NCI-H1436 treated with DMSO at 0.1 percent for 48 hours (cell line): ENCODE results near the gene TMEM117.

ENCODE experiments used
- DNase-seq: peaks from one replicate; lab custom pipeline; 2025; lab: John Stamatoyannopoulos, UW

Gene TMEM117

DNA sequence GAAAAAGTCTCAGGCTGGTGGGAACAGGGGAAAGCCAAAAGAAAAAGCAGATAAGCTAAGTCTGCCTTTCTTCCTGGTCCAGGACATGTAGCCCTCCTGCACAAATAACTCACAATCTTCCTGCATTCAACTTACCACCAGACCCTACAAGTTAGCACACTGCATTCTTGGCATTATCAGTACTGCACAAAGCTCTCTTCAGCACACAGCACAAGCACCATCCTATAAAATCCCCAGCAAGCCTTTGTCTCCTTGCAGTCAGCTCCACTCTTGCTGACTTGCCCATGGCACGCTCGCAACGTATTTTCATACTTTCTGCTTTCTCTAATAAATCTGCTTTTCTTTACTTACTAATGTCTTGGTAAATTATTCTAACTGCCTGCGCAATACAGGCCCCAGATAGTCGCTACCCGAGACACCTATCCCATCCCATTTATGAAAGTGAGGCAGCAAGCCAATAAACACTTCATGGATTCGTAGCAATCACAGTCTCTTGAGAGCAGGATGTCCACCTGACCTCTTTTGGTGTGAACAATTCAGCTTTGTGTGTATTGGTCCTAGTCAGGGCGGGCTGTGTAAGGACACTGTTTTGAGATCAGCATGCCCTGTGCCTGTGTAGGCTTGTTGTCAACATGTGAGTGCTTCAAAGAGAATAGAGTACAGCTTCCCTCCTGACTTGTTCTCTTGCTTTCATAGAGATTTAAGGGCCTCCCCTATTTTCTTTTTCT is 49.0 kb downstream of the TMEM117 start:
- no peak for DNase-seq

DNA sequence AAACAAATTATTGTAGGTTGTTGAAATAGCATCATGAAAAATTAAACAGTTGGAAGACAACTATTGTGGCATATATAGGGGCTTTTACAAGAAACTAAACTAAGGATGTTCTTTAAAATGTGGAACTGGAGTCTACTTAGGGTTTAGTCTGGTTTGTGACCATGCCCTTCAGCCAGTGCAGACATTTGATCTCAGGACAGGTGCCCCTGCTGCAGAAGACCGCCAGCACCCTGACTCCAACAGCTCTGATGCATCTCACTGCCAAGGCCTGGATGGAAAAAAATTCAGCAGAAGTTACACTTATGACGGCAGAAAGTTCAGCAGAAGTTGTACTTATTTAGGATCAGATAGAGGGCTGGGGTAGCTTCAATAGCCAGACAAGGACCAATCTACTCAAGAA is 51.5 kb downstream of the TMEM117 start:
- no peak for DNase-seq

DNA sequence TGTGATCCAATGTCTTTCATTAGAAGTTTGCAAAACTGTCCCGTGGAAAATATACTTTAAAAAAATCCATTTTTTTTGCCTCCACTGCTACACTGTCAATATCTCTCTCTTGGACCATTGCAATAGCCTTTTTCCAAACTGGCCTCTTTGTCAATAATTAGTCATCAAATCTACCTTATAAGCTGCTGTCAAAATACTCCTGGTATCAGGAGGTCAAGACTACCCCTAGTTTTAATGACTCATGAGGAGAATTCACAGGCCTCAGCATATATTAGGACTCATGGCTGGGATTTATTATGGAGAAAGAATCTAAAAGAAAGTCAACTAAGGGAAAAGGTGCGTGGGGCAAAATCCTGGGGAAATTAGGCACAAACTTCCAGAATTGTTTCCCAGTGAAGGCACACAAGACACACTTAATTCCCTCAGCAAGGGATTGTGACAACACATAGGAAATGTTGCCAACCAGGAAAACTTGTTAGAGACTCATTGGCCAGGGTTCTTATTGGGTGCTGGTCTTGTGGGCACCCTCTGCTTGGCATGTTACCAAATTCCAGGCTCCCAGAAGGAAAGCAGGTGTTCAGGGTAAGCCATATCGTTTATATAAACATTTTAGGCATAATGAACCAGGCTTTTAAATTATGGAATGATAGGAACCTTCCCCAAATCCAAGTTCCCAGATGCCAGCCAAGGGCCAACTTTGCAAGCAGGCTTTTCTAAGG is 56.1 kb downstream of the TMEM117 start:
- DNase-seq = no peak

DNA sequence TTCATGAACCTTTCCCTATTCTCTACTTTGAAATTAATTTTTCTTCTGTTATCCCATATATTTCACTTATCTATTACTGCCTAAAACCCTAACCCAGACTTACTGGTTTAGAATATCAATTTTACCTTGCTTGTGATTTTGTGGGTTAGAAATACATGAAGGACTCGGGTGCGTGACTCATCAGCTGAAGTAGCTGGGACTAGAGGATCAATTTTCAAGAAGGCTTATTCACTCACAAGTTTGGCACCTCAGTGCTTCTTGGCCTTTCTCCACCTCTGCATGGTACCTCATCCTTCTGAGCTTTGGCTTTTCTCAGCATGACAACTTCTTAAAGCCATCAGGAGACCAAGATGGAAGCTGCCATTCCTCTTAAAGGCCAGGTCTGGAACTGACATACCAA is 57.8 kb downstream of the TMEM117 start:
- DNase-seq = no peak

DNA sequence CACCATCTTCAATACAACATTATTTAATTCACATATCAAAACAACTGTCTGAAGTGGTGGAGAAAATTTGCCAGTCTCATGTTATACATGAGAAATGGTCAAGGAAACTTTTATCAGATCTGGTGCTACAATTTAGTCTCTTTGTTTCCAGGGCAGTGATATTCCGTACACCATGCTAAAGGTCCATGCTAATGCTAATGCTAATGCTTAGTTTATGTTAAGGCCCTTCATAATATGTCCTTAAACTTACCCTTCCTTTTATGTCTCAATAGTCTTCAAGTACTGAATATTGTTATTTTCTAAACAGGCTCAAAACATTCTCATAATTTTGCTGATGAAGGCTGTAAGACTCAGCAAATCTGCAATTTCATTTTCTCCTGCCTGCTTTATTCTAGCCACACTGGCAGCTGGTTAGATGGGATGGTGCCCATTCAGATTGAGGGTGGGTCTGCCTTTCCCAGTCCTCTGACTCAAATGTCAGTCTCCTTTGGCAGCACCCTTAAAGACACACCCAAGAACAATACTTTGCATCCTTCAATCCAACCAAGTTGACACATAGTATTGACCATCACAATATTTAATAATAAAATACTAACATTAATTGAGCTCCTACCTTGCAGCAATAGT is 59.8 kb downstream of the TMEM117 start:
- DNase-seq = no peak

DNA sequence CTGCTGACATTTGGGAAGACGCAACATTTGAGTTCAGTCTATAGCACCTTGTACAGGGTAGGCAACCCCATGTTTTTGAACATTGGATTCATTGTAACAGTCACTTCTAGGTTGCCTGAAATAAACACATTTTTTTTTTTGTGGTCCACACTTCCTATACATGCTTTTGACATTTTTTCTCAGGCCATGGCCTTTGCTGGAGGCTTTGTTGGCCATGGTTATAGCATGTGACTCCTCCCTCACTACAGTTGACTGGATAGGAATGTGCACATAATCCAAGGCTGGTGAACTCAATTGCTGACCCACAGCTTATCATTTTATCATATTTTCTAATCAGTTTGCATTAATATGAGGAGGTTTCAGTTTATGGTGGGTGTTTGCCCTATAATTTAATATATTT is 60.6 kb downstream of the TMEM117 start:
- DNase-seq = no peak

DNA sequence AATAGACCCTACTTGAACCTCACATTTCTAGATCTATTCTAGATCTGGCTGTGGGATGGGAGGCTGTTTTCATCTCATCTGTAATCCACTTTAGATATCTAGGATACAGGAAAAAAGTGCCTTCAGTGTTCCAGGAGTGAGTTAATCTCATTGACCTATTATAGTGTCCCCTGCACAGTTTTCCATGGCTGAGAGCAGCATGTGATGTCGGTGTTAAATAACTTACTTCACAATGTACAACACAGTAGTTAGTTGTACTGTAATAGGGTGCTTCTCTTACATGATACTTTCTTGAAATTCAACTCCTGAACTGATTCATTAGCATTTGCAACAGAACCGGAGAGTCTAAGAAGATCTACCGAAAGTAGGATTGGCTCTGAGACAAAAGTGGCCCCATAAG is 62.6 kb downstream of the TMEM117 start:
- DNase-seq = no peak

DNA sequence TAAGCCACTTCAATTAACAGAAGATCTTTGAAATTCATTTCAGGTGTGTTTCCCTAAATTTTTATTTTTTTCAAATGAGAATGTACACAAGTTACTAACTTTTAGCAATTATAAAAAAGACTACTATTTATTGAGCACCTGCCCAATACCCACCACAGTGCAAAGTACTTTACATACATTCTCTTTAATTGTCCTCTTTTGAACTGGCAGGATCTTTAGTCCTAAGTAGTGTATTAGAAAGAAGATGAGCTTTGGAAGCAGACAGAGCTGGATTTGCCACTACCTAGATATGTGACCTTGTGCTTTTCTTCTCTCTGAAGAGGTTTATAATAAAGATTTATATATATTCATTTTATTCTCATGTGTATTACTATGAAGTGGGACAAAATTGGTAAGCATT is 63.7 kb downstream of the TMEM117 start:
- DNase-seq = no peak

DNA sequence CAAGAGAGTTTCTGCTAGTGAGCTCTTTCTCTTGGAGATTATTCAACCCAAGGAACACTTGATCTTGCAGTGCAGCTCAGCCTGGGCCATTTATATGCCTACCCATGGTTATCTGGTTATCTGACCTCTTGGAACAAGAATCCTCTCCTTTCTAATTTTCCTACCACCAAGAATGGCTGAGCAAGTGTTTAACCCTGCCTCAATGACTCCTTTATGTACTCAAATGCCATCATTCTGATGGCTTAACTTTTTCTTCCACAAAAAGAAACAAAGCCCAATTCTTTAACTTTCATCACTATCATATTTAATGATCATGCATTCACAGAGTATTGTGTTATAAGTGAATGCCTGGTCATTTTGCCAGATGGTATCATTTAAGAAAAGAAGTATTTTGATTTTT is 67.8 kb downstream of the TMEM117 start:
- no peak for DNase-seq

DNA sequence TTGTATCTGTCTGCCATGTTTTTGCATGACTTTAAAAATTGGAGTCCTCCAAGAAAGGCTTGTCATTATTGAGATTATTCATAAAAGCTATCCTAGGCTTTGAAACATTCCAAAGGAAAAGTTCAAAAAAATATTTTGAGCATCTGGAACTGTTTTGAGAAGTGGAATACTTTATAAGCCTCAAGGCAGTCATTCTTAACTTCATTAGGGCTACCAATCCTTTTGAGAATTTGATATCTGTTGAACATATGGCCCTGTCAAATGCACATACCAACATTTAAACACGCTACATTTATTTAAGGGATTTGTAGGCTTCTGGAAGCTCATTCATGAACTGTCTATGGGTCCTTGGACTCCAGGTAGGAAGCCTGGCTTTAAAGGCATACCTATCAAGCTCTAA is 77.0 kb downstream of the TMEM117 start:
- DNase-seq = no peak

DNA sequence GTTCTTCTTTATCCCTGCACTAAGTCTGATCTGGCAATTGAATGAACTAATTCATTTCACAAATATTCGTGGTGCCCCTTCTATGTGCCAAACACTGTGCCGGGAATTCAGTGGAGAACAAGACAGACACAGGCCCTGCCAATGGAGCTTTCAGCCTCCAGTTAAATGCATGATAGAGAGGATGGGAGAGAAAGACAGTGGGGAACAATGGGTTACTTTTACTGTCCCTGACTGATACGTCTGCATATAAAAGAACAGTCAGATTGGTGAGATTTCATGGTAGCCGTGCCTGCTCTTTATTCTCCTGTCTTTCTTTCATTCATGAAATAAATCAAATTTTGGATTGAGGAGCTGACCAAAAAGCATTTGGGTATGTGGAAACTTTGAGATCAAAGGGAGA is 78.5 kb downstream of the TMEM117 start:
- DNase-seq = no peak

DNA sequence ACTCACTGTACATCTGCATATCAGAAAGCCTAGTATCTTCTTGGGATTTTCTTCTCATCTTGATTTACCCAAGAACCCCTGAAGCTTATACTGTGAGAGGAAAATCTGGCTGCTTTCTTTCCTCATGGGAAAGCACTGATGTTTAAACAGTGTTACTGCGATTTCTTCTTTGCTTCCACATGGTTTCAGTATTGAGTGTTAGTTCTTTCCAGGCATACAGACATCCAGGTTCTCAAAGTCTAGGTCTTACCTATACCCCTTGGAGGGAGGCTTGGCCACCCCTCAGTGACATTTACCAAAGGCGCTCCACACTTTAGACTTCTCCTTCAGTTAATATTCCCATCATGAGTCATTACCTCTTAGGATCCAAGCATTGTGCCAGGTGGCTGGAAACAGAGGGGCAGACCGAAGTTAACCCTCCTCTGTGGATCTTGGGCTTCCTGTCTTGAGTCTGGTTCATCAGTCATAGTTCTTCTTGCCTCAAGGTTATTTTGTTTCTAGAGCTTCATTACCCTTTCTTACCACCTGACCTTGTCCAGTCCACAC is 79.1 kb downstream of the TMEM117 start:
- no peak for DNase-seq

DNA sequence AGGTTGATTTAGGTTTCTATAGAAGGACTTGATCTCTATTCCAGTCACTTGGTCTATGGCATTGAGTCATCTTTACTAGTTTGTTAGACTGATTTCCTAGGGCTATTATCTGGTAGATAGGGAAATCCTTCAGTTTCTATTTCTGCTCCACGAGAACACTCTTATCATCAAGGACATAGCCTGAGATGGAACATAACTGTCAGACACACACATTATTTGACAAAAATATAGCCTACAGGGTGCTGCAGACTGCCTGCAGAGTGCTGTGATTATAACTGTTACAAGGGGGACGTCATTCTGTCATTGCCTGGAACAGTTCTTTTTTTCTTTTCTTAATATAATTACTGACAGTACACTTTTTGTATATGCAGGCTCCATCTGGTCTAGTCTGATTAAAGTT is 82.0 kb downstream of the TMEM117 start:
- DNase-seq = no peak

DNA sequence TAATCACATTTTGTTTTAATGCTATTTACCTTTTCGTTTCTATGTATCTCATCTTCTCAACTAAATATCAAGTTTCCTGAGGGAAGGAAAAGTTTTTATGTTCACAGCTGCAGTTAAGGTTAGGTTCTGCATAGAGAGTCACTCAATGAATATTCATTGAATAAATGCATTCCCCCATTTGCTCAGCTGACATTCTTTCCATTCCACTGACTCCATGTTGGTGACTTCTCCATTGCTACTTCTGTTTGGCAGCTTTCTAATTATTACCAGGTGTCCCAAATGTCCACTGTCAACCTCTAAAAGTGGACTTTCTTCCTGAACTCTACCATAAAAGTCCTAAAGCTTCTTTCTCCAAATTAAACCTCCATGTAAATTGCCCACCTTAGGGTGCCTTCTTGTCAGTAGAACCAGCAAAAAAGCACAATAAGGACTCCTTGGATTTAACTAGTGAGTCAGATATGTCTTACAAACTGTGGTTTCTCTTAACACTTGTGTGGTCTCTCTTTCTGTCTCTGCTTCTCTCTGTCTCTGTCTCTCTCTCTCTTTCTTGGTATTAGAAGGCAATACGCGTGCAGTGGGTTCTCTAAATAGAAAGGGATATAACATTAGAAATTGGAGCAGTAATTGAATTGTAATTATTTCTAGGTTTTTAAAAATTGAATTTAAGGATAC is 85.9 kb downstream of the TMEM117 start:
- no peak for DNase-seq

DNA sequence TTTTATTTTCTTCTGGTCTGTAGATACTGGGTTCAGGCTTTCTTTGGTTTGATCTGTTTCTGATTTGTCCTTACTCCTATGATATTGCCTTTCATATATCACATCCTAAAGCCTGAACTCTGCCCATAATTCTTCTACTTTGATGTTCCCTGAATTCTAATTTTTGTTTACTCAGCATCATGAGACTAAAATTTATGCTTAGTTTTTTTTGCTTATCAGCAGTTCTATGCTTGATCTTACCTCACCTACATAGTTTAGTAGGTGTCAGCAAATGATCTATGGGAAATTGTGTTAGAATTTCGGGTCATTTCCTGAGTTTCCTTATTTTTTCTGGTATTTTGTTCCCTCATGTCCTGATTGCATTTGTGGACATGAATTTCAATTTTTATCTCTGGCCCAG is 94.2 kb downstream of the TMEM117 start:
- DNase-seq = no peak

DNA sequence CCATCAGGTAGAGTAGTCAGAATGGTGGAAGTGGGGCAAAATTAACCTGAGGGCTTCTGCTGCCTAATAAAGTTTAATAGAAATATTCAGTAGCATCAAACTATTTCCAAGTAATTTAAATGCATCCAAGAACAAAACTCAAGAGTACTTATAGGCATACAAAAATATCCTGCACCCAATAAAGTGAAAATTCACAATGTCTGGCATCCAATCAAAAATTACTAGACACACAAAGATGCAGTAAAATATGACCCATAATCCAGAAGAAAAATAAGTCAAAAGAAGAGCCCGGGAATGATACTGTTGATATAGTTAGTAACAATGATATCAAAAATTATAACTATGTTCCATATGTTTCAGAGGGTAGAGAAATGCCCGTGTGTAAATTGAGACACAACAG is 95.3 kb downstream of the TMEM117 start:
- DNase-seq = no peak

DNA sequence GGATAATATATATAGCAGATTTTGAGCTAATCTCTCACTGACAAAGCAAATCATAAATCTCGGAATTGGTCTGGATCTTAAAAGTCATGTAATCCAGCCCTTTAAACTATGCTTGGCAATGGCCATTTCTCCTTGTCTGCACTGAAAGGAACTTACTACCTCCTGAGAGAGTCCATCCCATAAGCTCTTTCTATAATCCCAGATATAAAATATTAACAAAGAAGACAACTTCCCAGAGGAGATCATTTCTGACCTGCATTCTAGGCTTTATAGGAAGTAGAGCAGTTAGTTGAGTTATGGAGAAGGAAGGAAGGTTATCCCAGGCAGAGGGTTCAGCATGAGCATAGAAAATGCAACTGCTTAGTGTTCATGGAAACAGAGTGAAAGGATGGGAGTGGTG is 99.7 kb downstream of the TMEM117 start:
- DNase-seq = no peak

DNA sequence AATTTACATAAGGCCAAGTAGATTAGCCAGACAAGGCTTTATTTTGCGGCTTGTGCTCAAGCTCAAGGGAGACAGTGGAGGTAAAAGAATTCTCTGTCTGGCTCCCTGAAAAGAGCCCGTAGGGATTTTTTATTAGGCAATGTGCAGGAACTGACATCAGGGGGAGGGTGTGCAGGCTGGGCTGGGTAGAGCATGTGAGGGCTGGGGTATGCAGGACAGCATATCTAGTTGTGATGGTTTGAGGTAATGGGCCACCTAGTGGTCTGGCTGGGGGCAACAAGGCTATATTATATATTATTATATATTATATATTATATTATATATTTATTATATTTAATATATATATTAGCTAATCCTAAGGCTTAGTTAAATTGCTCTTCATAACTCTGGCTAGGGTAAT is 102.1 kb downstream of the TMEM117 start:
- no peak for DNase-seq

DNA sequence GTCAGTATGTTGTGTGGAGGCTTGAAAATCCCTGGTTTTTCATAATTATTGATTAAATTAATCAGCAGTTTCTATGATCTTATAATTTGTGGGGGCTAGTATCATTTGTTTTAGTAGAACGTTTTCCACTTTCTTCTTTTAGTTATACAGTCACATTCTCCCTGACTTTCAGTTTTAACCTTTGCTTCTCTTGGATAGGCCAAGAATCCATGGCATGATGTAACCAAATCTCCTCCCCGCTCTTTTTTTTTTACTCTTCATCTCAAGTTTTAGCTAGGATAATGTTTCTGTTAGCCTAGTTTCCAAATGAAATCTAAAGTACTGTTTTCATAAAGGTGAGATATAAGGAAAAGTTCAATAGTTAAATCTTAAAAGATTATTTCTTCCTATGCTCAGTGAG is 106.5 kb downstream of the TMEM117 start:
- DNase-seq = no peak

DNA sequence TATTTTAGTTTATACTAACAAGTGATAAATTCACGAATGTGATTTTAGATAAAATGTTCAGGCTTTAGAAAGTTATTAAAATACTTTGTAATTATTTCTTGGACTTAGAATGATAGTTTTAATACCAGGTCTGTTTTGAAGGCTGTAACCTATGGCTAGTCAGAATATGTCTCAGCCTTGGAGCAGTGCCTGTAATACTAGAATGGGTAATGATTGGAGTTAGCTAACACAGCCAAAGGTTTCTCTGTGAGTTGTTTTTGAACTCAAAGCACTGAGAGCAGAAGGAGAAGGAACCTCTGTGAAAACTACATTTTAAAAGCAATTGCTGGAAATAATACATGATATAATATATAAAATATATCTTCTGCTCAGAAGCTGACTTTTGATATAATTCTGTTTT is 110.1 kb downstream of the TMEM117 start:
- no peak for DNase-seq

DNA sequence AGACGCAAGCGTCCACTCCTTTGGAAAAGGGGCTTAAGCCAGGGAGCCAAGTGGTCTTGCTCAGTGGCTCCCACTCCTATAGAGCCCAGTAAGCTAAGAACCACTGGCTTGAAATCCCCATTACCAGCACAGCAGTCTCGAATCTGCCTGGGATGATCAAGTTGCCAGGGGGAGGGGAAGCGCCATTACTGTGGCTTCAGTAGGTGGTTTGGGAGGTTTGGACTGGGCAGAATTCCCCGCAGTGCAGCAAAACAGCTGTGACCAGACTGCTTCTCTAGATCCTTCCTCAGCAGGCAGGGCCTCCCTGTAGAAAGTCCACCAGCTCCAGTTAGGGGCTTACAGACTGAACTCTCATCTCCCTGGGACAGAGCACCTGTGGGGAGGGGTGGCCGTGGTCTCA is 115.4 kb downstream of the TMEM117 start:
- DNase-seq = no peak

DNA sequence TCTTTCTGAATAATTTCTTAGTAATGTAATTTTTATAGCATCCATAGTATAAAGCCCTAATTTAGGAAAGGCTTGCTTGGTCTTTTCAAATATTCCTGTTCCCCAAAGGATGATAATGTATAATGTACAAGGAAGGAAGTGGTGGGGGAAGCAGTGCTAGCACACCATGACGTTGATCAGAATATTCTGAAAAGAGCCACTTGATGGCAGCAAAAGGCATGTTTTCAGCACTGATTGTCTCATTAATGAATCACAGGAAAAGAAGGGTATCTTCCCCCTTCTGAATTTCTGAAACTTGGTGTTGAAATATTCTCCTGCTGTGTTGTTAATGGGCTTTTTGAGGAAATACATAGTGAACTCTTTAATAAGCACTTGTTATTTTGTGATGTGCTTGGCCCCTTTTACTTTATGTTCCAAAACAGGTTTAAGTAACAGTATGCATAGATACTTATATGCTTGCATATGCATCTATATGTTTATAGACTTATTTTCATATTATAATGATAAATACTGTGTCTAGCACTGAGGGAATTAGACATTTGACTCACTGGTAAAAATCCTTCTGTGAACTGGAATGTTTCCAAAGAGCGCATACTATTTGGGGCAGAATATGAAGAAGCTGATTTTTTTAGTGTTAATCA is 122.0 kb downstream of the TMEM117 start:
- DNase-seq = no peak
